GM10847 (cell line): ENCODE results near the gene GLIS1.

Experiments used
- POLR2A ChIP-seq: IDR thresholded peaks from 2 replicates; pipeline ENCODE4 v1.6.1; 2011; ENCODE audit not compliant: insufficient read length; ENCODE audit errors: extremely low read depth

Gene GLIS1

DNA sequence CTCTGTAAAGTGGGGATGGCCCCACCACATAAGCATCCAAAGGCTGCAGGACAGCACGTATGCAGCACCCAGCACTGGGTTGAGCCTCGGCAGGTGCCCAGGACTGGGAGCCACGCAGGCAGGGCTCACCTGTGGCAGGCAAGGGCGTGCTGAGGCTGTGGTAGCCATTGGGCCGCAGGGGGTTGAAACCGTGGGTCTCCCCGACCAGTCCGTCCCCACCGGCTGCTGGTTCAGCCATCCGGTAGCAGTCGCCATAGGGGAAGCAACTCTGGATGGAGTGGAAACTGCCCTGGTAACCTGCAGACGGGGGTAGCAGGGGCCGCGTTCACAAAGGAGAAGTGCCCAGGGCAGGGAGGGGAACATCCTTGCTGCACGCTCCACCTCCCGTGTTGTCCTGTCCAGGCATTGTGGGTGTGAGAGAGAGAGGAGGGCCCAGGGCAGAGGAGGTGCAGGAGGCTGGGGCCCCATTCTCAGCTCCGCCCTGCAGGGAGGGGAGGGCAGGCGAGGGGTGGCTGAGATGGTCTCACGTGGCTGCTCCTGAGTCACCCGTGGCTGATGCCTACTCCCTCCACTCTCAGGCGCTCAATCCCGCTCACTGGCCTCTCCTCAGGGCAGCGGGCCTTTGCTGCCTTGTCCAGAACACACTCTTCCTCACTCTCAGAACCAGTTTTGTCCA is 229.8 kb downstream of the GLIS1 start:
- no peak for TF ChIP-seq POLR2A

DNA sequence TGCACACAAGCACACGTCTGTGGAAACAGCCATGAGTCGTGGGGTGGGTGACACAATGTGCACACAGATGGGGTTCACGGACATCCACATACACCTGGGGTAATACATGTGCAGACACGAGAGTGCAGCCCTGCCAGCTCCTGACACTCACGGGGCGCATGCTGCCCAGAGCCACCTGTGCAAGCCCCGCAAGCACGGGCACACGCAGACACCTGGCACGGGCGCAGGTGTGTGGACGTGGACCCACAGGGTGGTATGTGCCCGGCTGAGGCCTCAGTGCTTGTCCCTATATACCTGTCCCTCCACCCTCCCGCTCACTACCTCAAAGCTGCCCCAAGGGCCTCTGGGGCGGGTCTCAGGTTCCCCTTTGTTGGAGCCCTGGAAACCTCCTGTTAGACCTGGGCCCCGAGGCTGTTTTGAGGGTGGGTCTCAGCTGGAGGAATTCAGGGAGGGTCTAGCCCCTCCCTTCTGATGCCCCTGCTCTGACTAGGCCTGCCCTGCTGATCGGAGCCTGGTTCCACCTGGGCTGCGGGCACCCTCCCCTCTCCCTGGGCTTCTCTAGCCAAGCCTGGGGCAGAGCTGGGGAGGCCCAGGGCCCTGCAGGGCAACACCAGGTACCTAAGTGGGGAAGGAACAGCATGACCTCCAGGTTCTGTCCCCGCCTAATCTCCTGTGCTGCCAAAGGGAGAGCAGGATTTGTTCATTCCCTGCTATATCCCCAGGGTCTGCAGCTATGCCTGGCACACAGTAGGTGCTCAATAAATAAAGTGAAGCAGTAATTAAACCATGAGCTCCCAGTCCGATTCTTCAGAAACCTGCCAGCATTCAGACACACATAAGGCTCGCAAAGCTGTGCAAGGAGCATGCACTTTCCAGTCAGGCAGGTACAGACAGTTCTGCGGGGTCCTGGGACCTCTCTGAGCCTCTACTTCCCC is 230.6 kb downstream of the GLIS1 start:
- no peak for TF ChIP-seq POLR2A

DNA sequence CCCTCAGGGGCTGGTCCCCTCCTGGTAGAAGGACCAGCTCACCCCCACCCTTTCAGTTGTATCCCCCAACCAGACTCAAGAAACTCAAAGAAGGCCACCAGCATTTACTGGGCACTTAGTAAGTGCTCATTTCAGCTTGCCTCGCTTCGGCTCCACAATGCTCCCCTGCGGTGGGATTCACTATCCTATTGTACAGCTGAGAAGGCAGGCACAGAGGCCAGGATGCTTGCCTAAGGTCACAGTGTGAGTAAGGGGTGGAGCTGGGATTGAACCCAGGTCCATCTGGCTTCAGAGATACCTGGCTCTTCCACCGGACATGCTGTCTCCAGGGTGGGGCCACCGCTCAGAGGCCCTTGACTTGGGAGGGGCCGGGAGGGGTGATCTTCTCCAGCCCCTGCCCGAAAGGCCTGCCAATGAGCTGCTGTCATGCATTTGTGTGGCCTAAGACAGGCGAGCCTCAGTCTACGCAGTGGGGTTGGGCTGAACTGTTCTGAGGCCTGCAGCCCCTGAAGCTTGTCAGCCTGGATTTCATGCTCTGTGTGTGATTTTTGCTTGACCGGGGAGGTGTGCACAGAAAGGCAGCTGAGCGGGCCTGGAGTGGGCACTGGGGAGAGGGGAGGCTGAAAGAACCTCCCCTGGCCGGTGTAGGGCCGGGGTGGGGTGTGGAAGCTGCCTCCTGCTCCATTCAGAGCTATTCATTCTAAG is 231.7 kb downstream of the GLIS1 start:
- no peak for TF ChIP-seq POLR2A

DNA sequence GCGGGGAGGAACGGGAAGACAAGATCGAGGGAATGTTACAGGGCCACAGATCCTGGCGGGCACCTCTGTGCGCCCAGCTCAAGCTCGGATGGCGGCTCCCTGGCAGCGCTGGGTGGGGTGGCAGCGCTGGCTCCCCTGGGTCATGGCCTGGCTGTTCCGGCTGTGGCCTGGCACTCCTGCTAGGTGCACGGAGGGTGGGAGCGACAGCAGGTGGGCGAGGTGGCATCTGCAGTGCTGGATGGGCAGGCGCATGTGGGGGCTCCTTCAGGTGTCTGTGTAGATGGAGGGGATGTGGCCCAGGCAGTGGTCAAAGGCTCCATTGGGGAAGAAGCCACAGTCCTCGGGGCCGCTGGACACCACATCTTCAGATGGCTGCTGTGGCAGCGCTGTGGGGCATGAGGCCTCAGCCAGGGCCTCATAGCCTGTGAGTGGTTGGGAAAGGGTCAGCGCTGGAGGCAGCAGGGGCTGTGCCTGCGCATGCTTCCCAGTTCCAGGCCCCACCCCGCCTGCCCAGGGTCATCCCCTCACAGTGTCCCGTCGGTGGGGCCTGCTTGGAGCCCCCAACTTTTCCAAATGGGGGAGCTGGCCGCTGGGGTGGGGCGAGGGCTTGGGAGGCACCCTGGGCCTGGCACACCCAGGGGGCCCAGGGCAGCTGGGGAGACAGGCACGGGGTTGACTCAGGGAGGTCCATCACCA is 232.5 kb downstream of the GLIS1 start:
- TF ChIP-seq POLR2A = no peak

DNA sequence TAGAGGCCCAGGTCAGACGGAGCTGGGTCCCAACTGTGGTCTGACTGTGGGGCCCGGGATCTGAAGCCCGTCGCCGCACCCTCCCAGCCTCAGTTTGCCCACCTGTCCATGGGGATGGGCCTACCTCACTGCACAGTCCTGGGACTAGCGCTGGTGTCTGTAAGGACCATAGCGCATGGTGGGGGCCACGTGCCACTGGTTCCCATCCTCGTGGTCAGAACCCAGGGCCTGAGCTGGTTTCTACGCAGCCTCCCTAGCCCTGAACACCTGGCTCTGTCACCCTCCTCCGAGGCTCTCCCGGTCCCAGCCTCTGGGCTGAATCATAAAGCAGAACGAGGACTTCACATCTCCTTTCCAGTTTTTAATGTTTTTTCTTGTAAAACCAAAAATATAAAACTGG is 233.1 kb downstream of the GLIS1 start:
- no peak for TF ChIP-seq POLR2A

DNA sequence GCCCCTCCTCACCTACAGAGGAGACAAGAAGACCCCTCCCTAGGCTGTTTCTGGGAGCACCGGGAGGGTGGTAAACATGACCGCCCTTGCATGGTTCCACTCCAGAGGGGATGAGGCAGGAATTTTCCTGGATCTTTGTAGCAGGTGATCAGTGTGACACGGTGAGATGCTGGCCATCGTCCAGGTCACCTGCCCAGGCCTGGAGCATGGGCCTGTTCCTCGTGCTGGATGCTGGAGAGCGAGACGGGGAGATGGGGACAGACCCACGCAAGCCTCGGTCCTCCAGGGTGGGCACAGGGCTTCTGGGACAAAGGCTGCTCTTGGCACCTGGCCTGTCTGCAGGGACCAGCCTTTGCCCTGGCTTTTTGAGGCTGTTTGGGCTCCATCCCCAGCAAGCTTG is 233.6 kb downstream of the GLIS1 start:
- no peak for TF ChIP-seq POLR2A

DNA sequence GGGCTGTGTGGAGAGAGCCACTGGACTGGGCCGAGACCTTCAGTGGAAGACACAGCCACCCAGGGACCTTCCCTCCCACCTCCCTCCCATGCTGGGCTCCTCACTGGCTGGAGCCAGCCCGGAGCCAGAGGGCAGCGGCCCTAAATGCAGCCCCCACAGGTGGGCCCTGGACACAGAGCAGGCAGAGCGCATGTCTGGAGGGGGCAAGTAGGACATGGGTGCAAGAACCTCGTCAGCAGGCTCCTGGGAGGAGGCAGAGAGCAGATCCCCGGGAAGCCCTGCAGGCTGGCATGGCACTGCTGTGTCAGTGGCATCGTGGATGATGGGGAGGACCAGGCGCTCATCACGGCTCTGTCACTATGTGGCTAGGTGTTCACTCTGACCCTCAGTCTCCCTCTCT is 234.1 kb downstream of the GLIS1 start:
- TF ChIP-seq POLR2A = no peak

DNA sequence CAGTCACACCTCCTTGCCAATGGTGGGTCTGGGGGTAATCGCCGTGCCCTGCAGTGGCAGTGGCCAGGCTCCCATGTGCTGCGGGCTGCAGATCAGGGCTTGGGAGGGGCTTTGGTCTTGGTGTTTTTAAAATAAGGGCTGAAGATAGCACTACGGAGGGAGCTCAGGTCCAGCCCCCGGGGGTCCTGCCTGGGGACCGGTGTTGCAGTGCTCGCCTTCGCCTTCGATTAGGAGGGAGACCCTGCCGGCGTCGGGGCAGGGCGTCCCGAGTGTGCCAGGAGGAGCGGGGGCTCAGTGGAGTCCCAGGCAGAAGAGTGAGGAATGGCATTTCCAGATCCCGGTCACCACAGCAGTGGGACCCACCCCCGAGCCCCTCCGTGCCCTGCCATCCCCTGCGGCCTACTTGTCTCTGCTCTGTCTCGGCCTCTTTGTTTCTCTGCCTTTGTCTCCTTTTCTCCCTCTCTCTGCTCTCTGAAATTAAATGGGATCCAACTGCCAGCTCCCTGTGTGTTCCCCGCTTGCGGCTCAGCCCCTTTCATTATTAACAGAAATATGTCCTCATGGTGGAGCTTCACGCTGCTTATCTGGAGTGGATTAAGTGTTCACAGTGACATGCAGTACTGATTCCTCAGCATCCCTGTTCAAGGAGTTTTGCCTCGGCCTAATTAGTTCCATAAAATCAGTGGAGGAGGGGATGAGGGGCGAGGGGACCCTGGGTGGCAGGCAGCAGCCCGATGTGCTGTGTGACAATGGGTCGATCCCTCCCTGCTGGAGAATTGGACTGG is 235.3 kb downstream of the GLIS1 start:
- no peak for TF ChIP-seq POLR2A

DNA sequence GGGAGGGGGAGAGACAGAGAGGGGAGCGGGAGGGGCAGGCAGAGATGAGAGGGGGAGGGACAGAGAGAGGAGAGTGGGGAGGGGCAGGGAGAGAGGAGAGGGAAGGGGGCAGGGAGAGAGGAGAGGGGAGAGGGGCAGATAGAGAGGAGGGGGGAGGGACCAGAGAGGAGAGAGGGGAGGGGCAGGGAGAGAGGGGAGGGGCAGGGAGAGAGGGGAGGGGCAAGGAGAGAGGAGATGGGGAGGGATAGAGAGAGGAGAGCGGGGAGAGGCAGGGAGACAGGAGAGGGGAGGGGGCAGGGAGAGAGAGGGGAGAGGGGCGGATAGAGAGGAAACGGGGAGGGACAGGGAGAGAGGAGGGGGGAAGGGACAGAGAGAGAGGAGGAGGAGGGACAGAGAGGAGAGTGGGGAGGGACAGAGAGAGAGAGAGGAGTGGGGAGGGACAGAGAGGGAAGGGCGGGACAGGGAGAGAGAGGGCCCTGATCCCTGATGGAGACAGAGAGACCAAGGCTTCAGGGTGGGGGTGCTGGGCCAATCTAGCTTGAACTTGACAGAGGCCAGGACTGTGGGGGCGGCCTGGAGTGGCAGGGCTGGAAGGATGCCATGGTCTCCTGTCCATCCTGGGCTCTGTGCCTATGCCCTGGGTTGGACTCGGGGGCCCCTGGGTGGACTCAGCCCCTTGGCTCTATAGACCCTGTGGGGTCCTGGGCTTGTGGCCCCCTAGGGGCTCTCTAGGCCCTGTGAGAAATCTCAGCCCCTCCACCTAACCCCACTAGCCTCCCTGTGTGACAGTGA is 236.1 kb downstream of the GLIS1 start:
- TF ChIP-seq POLR2A = no peak

DNA sequence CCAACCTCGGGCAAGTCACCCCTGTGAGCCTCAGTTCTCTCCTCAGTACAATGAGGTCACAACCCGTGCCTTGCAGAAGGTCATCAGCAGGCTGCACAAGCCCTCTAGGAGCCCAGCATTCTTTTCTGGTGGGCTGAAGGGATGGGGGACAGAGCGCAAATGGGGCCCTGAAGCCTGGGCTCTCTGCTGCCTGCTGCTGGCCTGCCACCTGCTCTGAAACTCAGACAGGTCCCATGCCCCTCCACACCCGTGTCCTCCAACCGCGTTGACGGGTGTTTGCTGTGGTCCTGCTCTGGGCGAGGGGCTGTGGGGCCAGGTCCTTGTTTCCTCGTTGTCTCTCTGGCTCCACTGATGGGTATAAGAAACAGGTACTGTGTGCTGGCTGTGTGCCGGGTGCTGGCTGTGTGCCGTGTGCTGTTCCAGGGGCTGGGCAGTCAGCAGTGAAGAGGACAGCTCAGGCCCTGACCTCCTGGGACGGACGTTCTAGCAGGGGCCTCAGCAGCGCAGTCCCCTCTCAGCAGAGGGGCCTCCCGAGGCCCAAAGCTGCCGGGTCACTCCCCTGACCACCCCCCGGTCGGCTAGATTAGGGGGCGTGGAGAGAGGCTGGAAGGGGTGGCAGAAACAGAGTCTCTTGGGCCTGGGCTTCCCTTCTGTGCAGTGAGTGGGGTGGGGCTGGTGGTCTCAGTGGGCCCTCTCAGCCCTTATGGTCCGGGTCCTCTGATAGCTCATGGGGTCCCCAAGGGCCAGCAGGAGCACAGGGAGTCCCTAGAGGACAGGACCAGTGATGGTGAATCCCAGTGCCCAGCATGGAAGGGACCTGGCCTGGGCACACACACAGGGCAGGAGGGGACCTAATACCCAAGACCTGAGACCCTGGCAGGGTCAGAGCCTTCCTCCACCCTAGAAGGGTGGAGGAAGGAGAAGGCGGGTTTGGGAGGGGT is 237.6 kb downstream of the GLIS1 start:
- no peak for TF ChIP-seq POLR2A

DNA sequence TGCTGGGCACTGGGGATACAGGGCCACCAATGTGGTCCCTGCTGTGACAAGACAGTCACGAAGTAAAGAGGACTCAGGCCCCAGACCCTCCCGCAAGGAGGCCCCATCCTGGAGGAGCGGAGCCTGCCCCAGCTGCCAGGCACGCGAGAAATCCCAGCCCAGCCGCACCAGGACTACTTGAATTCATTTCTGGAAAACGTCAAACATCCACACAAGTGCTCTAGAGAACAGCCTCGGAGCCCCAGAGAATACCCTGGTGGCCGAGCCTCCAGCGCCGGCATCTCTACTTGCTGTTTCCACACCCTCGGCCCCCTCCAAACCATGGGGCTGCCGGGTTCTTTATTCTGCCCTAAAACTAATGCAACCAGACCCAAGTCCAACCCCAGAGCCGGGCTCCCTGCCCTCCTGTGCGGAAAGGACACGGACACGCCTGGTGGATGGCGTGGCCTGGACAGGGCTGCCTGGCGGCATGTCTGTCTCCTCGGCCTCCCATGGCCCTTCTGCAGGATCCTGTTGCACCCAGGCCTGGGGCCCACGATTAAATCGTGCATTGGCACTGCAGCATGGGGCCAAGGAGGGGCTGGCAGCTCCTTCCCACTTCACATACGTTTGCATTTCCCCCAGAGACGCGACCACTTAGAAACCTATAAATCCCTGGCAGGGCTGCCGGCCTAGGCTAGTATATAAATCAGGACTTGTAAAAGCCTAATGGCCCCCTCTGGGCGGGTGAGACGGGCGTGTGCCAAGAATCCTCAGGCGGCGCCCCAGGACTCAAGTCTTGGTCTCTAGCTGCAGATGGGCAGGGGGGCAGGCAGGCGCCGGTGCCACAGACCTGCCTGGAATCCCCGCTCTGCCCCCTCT is 238.5 kb downstream of the GLIS1 start:
- TF ChIP-seq POLR2A = no peak
